HS-5 (cell line): ENCODE measurements around the gene GUCY2C.

Source experiments
- DNase-seq: peaks from one replicate; pipeline ENCODE4 v3.0.0-alpha.2; 2012; ENCODE audit warnings: low read depth

GUCY2C gene

DNA sequence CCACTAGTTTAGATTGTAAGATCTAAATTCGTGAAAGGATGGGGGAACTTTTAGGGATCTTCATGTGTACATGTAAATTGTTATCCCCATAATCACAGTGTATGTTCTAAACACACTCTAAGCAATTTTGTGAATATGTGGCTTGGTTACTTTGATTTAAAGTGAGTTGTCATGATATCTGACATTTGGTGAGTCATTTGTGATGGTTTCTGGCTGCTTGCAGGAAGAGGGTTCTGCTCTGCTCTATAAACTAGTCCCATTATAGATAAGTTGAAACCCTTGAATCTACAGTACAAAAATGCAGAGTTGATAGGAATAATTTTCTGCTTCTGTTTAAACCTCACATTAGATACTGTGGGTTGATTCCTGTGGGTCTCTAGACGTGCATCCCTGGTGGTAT is 14.8 kb downstream of the GUCY2C start:
- no peak for DNase-seq

- no peak for DNase-seq
Observed at GRCh38 chr12:14681190-14681589, 15.2 kb downstream of the GUCY2C start.

DNA sequence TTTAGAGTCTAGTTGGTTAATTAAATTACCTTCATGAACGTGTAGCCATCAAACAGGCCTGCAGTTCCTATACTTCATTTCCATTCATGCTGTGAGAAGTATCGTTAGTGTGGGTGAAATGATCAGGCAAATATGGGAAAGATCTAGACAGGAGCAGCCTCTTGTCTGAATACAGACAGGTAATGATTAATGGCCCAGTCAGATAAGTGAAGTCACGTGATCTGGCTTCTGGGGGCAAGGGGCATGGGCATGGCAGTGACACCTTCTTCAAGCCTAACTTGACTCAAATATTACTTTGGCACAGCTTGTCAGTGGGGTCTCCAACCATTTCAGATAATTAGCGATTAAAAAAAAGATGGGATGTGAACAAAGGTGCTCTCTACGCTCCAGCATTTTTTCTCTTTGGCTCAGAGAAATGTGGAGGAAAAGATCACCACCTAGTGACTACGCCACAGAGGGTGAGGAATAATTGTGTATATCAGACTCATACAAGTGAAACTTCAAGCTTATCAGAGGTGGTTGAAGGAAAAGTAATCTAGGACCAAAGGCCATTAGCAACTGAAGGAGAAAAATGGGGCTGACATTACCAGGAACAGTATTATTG is 17.8 kb downstream of the GUCY2C start:
- no peak for DNase-seq

- no peak for DNase-seq
Observed at GRCh38 chr12:14668591-14668990, 27.8 kb downstream of the GUCY2C start.

- no peak for DNase-seq
Observed at GRCh38 chr12:14665354-14666348, 30.7 kb downstream of the GUCY2C start.

- DNase-seq, result peak; percentile 26
Observed at GRCh38 chr12:14664434-14665023, 31.9 kb downstream of the GUCY2C start.

- DNase-seq, result no peak
Observed at GRCh38 chr12:14663002-14663401, 33.4 kb downstream of the GUCY2C start.

GRCh38 chr12:14656846-14657245 is 39.6 kb downstream of the GUCY2C start:
- no peak for DNase-seq

GRCh38 chr12:14655284-14655683 is 41.1 kb downstream of the GUCY2C start:
- DNase-seq, result no peak

DNA sequence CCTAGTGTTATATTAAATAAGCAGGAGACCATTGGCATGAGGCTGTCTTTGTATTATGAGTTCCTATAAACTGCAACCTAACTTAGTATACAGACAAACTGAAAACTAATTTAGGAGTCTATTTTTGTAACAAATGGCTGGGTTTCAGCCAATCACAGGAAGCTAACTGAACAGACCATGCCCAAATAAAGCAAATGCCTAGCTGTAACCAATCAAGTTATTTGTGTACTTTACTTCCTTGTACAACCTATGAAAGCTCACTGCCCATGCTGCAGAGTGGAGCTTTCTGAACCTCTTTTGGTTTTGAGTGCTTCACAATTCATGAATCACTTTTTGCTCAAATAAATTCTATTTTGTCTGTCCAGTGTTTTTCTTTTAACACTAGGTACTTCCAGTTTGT is 41.6 kb downstream of the GUCY2C start:
- DNase-seq, result no peak

DNA sequence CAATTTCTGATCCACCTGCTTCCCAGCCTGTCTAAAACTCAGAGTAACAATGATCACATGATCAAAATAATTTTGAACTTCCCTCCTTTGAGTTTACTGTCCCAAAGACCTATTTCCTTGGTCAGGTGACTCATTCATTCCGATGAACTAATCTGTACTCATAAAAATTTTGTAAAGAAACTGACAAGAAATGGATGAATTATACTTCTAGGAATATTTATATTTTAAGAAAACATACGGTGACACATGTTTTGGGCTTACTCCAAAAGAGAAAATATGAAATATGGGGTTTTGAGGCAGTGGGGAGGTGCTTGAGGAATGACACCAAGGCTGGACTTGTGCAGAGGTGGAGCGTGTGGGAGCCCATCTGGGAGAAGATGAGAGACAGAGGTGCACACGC is 42.0 kb downstream of the GUCY2C start:
- DNase-seq, result peak; percentile 33

GRCh38 chr12:14652483-14652882 is 43.9 kb downstream of the GUCY2C start:
- DNase-seq, result no peak

DNA sequence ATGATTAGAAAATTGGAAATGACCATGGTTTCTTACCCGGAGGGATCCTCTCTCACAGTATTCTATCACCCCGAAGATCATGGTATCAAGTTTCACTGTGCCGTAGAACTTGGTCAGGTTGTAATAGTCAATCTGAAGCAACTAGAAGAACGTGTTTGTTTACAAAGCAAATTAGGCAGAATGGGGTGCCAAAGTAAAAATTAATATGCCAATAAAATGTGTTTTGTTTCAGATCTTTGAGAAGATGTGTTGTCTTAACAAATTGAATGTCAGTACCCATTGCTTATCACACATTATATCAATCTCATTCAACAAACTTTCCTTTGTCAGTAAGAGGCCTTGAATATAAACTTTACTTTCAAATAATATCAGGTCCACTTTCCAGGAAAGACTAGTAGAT is 45.0 kb downstream of the GUCY2C start:
- DNase-seq, result no peak

DNA sequence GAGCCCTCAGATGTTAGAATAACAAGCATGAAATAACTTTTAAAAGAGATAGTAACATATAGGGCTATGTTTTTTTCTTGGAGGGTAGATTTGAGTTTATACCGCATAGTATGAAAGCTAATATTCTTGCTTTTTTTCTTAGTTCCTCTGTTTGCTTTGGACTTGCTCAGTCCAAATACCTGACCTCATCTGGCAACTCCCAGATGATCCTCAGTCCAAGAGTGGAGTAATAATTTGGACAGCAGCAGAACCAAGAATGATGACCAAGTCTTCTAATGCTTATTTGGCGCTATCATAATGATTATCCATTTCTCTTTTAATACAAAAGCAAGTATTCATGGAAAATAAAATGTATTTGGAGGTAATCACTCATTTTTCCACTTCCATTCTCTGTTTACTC is 45.6 kb downstream of the GUCY2C start:
- DNase-seq, result no peak

DNA sequence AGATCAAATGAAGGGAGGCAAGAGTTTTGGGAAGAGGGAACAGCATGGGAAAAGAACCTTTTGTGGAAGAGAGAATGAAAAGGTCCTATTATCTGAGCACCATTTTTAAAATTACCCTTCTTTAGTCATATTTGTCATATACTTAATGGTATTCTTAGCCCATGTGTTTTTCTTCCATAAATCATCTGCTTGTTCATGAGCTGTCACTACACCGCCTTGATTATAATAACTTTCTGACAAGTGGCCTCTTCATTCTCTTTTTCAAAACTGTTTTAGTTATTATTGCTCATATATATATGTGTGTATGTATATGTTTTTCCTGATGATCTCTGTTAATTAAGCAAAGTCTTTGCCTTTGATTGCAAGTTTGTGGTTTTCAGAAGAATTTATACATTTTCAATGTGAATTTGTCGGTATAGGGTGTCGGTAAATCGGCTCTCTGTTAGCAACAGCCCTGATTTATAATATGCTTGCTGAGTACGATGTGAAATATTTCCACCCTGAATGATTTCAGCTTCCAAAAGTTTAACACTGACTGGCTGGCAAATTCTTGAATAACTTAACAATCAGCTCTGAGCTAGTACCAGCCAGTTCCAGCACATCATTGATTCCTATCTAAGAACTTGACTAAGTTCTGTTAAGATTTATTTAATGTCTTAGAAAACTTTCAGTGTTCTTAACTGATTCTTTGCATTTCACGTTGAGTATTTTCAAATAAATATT is 49.2 kb downstream of the GUCY2C start:
- DNase-seq, result no peak

GRCh38 chr12:14643251-14643650 is 53.1 kb downstream of the GUCY2C start:
- DNase-seq, result no peak

- no peak for DNase-seq
Observed at GRCh38 chr12:14638066-14638465, 58.3 kb downstream of the GUCY2C start.

- DNase-seq, result peak; percentile 23
Observed at GRCh38 chr12:14635776-14636175, 60.6 kb downstream of the GUCY2C start.

- DNase-seq, result no peak
Observed at GRCh38 chr12:14630793-14631192, 65.6 kb downstream of the GUCY2C start.

- DNase-seq, result peak; percentile 25
Observed at GRCh38 chr12:14629832-14630710, 66.3 kb downstream of the GUCY2C start.

- DNase-seq, result no peak
Observed at GRCh38 chr12:14628771-14629170, 67.6 kb downstream of the GUCY2C start.
